NCI-H748 (cell line): ENCODE results near the gene NOX4.

ENCODE experiments used
- DNase-seq: peaks from one replicate; lab custom pipeline; 2025; ENCODE audit not compliant: unreplicated experiment; lab: John Stamatoyannopoulos, UW

Gene NOX4

DNA sequence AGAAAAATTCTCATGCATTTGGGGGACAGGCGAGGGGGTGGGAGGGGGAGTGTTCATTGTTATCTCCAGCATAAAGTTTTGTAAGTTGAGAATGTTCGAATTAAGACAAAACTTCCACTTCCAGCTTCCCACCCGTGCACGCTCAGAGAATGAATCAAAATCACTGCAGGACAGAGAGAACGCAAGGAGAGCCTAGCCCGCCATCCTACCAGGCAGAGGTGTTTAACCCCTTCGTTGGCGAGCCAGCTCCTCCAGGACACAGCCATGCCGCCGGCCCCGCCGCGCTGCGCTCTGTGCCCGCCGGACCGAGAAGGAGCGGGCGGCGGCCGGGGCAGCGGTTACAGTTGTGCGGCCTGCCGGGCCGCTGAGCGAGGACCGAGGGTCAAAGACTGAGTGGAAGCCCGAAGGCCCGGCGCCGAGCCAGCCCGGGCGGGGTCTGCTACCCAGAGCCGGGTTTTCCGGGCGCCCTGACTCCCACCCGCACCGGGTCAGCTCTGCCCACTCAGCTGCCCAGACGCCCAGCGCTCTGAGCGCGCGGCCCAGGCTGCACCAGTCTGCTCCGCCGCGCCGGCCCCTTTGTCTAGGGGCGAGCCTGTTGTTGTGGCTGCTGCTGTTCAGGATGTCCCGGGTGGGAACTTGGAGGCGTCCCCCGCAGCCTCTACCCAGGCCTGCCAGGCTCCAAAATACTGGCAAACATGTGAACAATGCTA is at the start of gene NOX4:
Gene NOX4, minus strand, starts transcription at position 395 of the 710 bp plus-strand sequence. Its CDS starts 129 bp downstream, at position 266.
- no peak for DNase-seq

- no peak for DNase-seq
Observed at GRCh38 chr11:89540826-89541225, 49.7 kb upstream of the NOX4 start.

- DNase-seq = no peak
Observed at GRCh38 chr11:89537936-89538335, 46.8 kb upstream of the NOX4 start.

GRCh38 chr11:89536926-89537325 is 45.8 kb upstream of the NOX4 start:
- no peak for DNase-seq

- DNase-seq = no peak
Observed at GRCh38 chr11:89535221-89535620, 44.0 kb upstream of the NOX4 start.

GRCh38 chr11:89529626-89530380 is 38.6 kb upstream of the NOX4 start:
- no peak for DNase-seq

GRCh38 chr11:89521792-89522191 is 30.6 kb upstream of the NOX4 start:
- DNase-seq = no peak

DNA sequence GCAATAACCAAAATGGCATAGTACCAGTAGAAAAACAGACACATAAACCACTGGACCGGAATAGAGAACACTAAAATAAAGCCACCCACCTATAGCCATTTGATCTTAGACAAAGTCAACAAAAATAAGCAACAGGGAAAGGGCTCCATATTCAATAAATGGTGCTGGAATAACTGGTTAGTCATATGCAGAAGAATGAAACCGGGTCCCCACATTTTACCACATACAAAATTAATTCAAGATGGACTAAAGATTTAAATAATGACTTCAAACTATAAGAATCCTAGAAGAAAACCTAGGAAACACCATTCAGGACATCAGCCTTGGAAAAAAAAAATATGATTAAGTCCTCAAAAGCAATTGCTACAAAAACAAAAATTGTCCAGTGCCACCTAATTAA is 30.1 kb upstream of the NOX4 start:
- no peak for DNase-seq

GRCh38 chr11:89516496-89516895 is 25.3 kb upstream of the NOX4 start:
- no peak for DNase-seq

GRCh38 chr11:89508544-89508943 is 17.4 kb upstream of the NOX4 start:
- no peak for DNase-seq

GRCh38 chr11:89504270-89504669 is 13.1 kb upstream of the NOX4 start:
- DNase-seq = no peak

DNA sequence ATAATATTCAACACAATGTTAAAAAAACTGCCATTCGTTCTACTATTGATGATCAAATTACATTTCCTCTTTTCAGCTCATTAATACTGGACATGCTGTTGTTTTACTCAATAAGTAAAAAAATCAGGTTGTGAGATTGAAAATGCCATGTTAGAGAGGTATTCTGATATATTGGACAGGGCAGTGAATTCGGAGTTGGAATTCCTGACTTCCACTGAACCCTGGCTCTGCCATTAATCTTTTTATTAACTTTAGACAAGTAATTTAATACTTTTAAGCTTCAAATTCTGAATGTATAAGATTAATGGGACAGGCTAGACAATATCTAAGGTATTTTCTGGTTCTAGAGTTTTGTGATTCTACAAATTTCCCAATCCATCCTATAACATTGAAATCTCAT is 12.2 kb upstream of the NOX4 start:
- DNase-seq = no peak

DNA sequence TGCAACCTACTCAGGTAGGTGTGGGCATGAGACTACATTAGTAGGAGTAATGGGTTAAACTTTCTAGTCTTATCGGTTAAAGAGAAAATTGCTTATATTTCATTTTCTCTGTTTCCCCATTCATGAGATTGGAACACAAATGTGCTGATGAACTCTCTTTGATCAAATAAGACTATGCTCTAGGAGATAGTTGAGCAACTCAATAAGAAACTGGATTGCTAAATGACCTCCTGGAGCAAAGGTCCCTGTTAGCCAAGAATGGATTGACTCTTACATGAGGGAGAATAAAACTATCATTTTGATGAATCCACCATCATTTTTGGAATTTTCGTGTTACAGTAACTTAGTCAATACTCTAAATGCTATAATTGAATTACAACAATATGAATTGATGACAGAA is 11.1 kb upstream of the NOX4 start:
- DNase-seq = no peak

DNA sequence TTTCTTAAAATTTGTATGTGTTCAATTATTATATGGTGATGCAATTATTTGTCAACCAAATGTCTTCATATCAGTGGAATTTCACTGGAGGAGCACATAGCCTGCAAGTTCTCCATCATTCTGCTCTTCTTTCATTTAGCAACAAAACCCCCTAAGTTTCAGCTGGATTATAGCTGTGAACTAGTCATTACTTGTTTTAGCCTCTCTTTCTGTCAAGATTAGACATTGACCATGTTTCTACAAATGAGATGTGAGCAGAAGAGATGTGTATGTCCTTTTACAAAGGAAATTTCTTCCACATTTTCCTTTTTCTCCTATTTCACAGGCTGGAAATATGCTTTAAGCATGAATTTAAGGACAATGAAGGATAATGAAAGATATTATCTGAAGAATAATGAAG is 9.2 kb upstream of the NOX4 start:
- no peak for DNase-seq

- no peak for DNase-seq
Observed at GRCh38 chr11:89498845-89499448, 7.8 kb upstream of the NOX4 start.

DNA sequence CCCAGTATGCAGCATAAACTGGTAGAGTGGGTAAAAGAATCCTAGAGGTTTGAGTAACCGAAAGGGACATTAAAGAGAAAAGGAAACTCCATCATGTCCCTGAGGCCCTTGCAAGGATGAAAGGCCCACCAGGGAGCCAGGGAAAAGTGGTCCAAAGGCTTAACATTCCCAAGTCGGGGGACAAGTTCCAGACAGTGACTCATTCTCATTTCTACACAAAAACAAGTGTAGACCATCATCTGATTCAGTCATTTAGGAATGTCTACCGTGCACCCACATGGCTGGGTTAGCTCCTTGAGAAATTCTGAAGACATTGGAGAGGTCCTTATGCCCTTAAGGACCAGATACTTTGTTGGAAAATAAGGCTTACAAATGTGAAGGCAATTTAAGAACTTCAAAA is 4.8 kb upstream of the NOX4 start:
- no peak for DNase-seq

DNA sequence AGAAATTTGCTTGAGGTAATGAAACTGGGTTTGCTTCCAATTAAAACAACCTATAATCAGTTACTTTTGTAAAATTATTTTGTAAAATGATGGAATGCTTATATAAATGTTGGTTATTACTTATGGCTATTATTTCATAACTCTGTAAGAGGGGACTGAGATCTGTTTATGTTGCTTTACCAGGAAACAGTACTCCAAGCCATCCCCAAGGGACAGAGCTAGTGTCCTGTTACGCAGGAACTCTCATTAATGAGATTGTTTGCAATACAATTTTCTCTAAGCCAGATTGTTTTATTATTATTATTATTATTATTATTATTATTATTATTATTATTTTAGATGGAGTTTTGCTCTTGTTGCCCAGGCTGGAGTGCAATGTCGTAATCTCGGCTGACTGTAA is 2.3 kb upstream of the NOX4 start:
- DNase-seq = no peak

- DNase-seq = no peak
Observed at GRCh38 chr11:89490602-89490980, 584 bp downstream of the NOX4 start.

DNA sequence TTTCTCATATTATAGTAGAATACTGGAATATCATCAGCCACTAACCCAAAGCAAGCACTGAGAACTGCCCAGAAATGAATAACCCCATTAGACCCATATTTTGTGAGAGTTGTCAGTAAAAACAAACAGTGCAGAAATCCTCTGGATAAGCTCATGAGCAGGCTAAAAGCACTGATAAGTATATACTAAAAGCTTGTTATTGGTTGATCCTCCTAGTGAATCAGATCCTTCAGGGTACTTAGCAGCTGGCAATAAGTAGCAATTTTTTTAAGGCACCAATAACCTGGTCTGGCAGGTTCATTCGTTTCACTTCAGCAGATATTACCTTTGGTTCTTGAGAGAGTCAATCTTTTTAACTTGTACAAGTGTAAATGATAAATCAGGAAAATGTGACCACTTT is 1.2 kb downstream of the NOX4 start:
- no peak for DNase-seq

DNA sequence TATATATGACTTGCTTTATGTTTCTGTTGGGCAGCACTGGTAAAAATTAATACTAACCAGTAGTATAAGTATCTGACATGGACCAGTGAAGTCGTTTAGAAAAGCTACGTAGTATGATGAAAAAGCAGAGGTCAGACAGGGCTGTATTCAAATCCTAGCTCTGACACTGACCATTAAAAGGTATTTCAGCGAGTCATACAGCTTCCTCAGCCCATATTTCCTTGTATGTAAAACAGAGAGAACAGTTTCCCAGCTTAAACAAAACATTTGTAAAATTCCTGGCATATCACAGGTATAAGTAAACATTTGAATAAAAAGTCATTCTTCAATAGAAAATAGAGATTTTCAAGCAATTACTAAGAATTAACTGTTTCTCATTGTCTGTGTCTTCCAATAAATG is 4.2 kb downstream of the NOX4 start:
- no peak for DNase-seq

DNA sequence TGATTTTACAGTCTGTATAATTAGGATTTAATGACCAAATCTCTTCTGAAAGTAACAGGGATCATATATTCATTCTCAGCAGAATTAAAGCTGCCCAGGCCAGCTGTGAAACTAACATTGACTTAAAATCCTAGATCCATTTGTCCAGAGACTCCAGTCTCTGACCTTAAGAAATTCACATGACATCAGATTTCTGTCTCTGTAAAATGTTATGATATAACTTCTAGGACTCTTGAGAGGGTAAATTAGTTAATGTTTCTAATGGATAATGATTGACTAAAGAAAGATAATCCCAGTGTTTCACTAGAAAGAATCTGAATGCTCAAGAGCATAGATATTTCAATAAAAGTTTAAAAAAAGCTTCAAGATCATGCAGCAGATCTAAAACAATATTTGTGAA is 6.3 kb downstream of the NOX4 start:
- no peak for DNase-seq

GRCh38 chr11:89477175-89477574 is 14.0 kb downstream of the NOX4 start:
- no peak for DNase-seq
